Panc1 (cell line): Measurements from ENCODE around the gene SLC25A22.

ENCODE experiments used
- CTCF ChIP-seq: fragments of 450-650 bp; IDR thresholded peaks from 2 replicates; pipeline ENCODE4 v1.5.1; 2017; ENCODE audit warnings: mild to moderate bottlenecking
- POLR2AphosphoS5 ChIP-seq: IDR thresholded peaks from 2 replicates; pipeline ENCODE4 v1.6.1; 2012; ENCODE audit warnings: mild to moderate bottlenecking, low read depth, low read length, moderate library complexity

GRCh38 chr11:802018-802617 lies 4.0 kb upstream of the SLC25A22 start:
- TF ChIP-seq POLR2AphosphoS5 (no peak), CTCF (no peak)
